Measurements from ENCODE around the gene CD38. TPM values are rescaled to one million over a fixed set of nuclear protein-coding genes. Genes with fewer than 3 reads are reported as not detected.
"Not testable (repeated sequence)": the region's sequence is repeated elsewhere in the genome, so short reads cannot be mapped to it uniquely, and the experiment has no call there.

CD38 gene
- total and polyA plus RNA-seq, 11 donors = 1.0 to 12.4 (median 2.8) TPM

GRCh38 chr4:15799141-15799540 is 21.0 kb downstream of the CD38 start:
- DNase-seq (no peak), ATAC-seq (no peak)
- Histone ChIP-seq H3K9me3 (peaks cover 0 to 15% (median 0%) of the 10 kb centered on the region in 12 donors), H3K27ac (no peak overlapping the region), H3K36me3 (no peaks in the 10 kb centered on the region), H3K4me1 (peaks cover 0 to 11% (median 0%) of the 10 kb centered on the region in 12 donors), H3K27me3 (no peaks in the 10 kb centered on the region), H3K4me3 (no peak overlapping the region)
- intact Hi-C loops (cut with DNase I) = no loop called here
- 91 to 92% (median 91%) methylated on average over 4 of the region's 4 CpGs for WGBS, 4 donors
- TF ChIP-seq CTCF (IDR thresholded peaks at IDR 0.05) (no peak), POLR2A (IDR thresholded peaks at IDR 0.05) (no peak)

- peaks cover 0 to 5% (median 0%) of the 10 kb centered on the region in 12 donors for H3K4me1 ChIP-seq
- no peak overlapping the region for H3K27ac ChIP-seq
- H3K4me3 ChIP-seq = no peak overlapping the region
- TF ChIP-seq CTCF (IDR thresholded peaks at IDR 0.05) (no peak), POLR2A (IDR thresholded peaks at IDR 0.05) (no peak)
- no peaks in the 10 kb centered on the region for H3K27me3 ChIP-seq
- peaks cover 0 to 15% (median 0%) of the 10 kb centered on the region in 12 donors for H3K9me3 ChIP-seq
- intact Hi-C loops (cut with DNase I) = loop anchor here in 3 of 10 donors (10.0 kb wide), 3 partner anchors 205 to 475 kb away; no protein-coding TSS in a partner anchor
- ATAC-seq = no peak
- no peak for DNase-seq
- WGBS, 4 donors = 63 to 81% (median 74%) methylated on average over 2 of the region's 2 CpGs
- H3K36me3 ChIP-seq = no peaks in the 10 kb centered on the region
Measured at GRCh38 chr4:15799701-15800100, 21.6 kb downstream of the CD38 start.

- peaks cover 0 to 15% (median 0%) of the 10 kb centered on the region in 12 donors for H3K9me3 ChIP-seq
- H3K27me3 ChIP-seq, DNase-seq, H3K27ac ChIP-seq, ATAC-seq, H3K4me3 ChIP-seq, H3K36me3 ChIP-seq, H3K4me1 ChIP-seq: not testable (repeated sequence)
- intact Hi-C loops (cut with DNase I) = loop anchor here in 3 of 10 donors (10.0 kb wide), 3 partner anchors 202 to 472 kb away; no protein-coding TSS in a partner anchor
Measured at GRCh38 chr4:15802497-15802896, 24.4 kb downstream of the CD38 start.

- Histone ChIP-seq H3K36me3 (no peaks in the 10 kb centered on the region), H3K4me3 (no peak overlapping the region), H3K27ac (no peak overlapping the region), H3K27me3 (no peaks in the 10 kb centered on the region), H3K4me1 (peaks cover 0 to 34% (median 0%) of the 10 kb centered on the region in 12 donors), H3K9me3 (peaks cover 0 to 11% (median 0%) of the 10 kb centered on the region in 12 donors)
- intact Hi-C loops (cut with DNase I) = loop anchor here in 9 of 10 donors (1.0 to 10.0 kb wide), 11 partner anchors 74 to 469 kb away; no protein-coding TSS in a partner anchor
- ATAC-seq (peak in 3 of 4 donors; percentile 20 to 79 (median 64)), DNase-seq (no peak)
- 40 to 61% (median 49%) methylated on average over 5 of the region's 5 CpGs for WGBS, 4 donors
- TF ChIP-seq POLR2A (IDR thresholded peaks at IDR 0.05) (no peak), CTCF (IDR thresholded peaks at IDR 0.05) (peak; percentile 58 to 75 (median 68))
Measured at GRCh38 chr4:15805583-15806517, 27.7 kb downstream of the CD38 start.

Data from heart left ventricle (tissue), 16 donors.